Heart right ventricle (tissue), 16 donors: ENCODE results near the gene SPEG. TPM values are rescaled to one million over a fixed set of nuclear protein-coding genes. Genes with fewer than 3 reads are reported as not detected.
A peak's percentile ranks its signal among the peaks of the same experiment; 100 is the strongest.

Source experiments
- ATAC-seq, 8 donors: fragments of 200-7000 bp; cut with Tn5 transposase; one replicate each; pipeline ENCODE4 v1.9.1; 2020; ENCODE audit warnings: mild to moderate bottlenecking in 8 of 8, moderate library complexity in 8 of 8, moderate number of reproducible peaks in 1 of 8
- DNase-seq, 2 donors: peaks; one replicate each; pipeline ENCODE4 v3.0.0-alpha.2; 2020
- H3K27ac ChIP-seq, 10 donors: fragments of 200-600 bp; sonication (generic) in 2 of 10; one replicate each; pipeline versions ENCODE4 v1.5.0 to v1.8.0; 2020 to 2022; ENCODE audit warnings: mild to moderate bottlenecking in 3 of 10
- H3K27me3 ChIP-seq, 7 donors: fragments of 200-600 bp; one replicate each; pipeline ENCODE4 v1.8.0; 2021 to 2022; ENCODE audit warnings: mild to moderate bottlenecking in 2 of 7
- H3K36me3 ChIP-seq, 9 donors: fragments of 200-600 bp; sonication (generic) in 1 of 9; one replicate each; pipeline versions ENCODE4 v1.5.0 to v1.8.0; 2020 to 2022; ENCODE audit warnings: mild to moderate bottlenecking in 2 of 9
- H3K4me1 ChIP-seq, 9 donors: fragments of 200-600 bp; sonication (generic) in 1 of 9; one replicate each; pipeline versions ENCODE4 v1.5.0 to v1.8.0; 2020 to 2022; ENCODE audit warnings: mild to moderate bottlenecking in 4 of 9
- H3K4me3 ChIP-seq, 10 donors: fragments of 200-600 bp; sonication (generic) in 2 of 10; one replicate each; pipeline versions ENCODE4 v1.5.0 to v1.8.0; 2020 to 2022; ENCODE audit warnings: mild to moderate bottlenecking in 7 of 10, moderate library complexity in 2 of 10
- H3K9me3 ChIP-seq, 11 donors: fragments of 200-600 bp in 10 of 11; sonication (generic) in 2 of 11; one replicate each; pipeline versions ENCODE4 v1.5.0 to v1.8.0; 2013 to 2022; ENCODE audit warnings: mild to moderate bottlenecking in 2 of 11, control low read depth in 1 of 11, moderate library complexity in 1 of 11
- CTCF ChIP-seq, 9 donors: fragments of 200-600 bp; sonication (generic) in 2 of 9; IDR thresholded peaks; one replicate each; pipeline versions ENCODE4 v1.5.0 to v1.8.0; 2021 to 2022; ENCODE audit warnings: antibody characterized with exemption in 9 of 9, mild to moderate bottlenecking in 5 of 9, moderate library complexity in 1 of 9
- WGBS, 2 donors: extraction: QIAGEN DNeasy Blood & Tissue Kit; methylation state at CpG; one replicate each; pipeline ENCODE4 v1.1.7; 2013; ENCODE audit warnings: inconsistent platforms in 1 of 2; 5-methylcytosine and 5-hydroxymethylcytosine counted together
- intact Hi-C, 10 donors: fragments of 100-400 bp; cut with DNase I; formaldehyde crosslinking; loops; one replicate each; pipeline versions ENCODE4 v1.11.1 to v1.14.2; 2022
- polyA plus RNA-seq, 2 donors: library from polyadenylated mRNA; stranded (reverse); fragments of 200-250 nt; gene quantifications; one replicate each; pipeline ENCODE4 v1.2.3, GENCODE V29; 2013
- total RNA-seq, 10 donors: library from RNA; stranded (reverse); fragmentation: NEBNext Ultra II Directional in 3 of 10; extraction: Animal tissue kit (Norgen Biotek cat#: 25700) in 3 of 10; gene quantifications; one replicate each; pipeline versions ENCODE4 v1.2.1 to v1.2.4, GENCODE V29; 2021 to 2023
- donor health status: Arrhythmogenic right ventricular cardiomyopathy.
- donor health status: ischemic (EF 13 %, LVEDD 7.1; RV severe dilation, severe dysfunction).
- donor health status: healthy with polysubstance abuse.
- donor health status: DM: no; HTN: yes; CAD: no.
- donor health status: DM: no; HTN: no; CAD: no.
- donor health status: ischemic (EF 25% LVEDD 6.9; RV normal size, moderate dysfunction).
- donor health status: ischemic (EF 25% LVEDD 5.7; RV mildly dilated, moderate dysfunction).
- donor health status: healthy.
- donor health status: DM: yes; HTN: yes; CAD: no.
- donor health status: Ischemic cardiomyopathy.
- donor health status: ischemic (EF 35%, LVEDD 5.7; RV mildly dilated, moderate dysfunction).
- donor health status: nonischemic (EF 11% LVEDD 7.7; RV severe dilation, severe dysfunction).
- donor health status: DM: yes; HTN: yes; CAD: no.
- donor health status: PGD.
- donor health status: ischemic (EF 29% LVEDD 5.4; RV normal size, mild dysfunction).
- donor health status: nonischemic (EF 23%, LVEDD 6.1; RV moderate dilation, normal function).

The SPEG gene
- total and polyA plus RNA-seq, 12 donors, result 62.9 to 151 (median 120) TPM

- Histone ChIP-seq H3K36me3 (peaks cover 0 to 26% (median 0%) of the 10 kb centered on the region in 9 donors), H3K9me3 (no peaks in the 10 kb centered on the region), H3K4me3 (no peak overlapping the region), H3K27ac (peak overlapping the region; percentile 70 to 97 (median 85)), H3K27me3 (peaks cover 0 to 30% (median 17%) of the 10 kb centered on the region in 7 donors), H3K4me1 (peaks cover 14 to 52% (median 33%) of the 10 kb centered on the region in 9 donors)
- WGBS, 2 donors, result 52 to 55% methylated on average over 23 of the region's 23 CpGs
- intact Hi-C loops, result loop anchor here in 2 of 10 donors (2.0 to 10.0 kb wide), 3 partner anchors 18 to 50 kb away; partner anchors contain the start of gene SPEG (in 1 of the 2)
- DNase-seq (peak; percentile 52 to 64), ATAC-seq (peak; percentile 64 to 88 (median 74))
- no peak for TF ChIP-seq CTCF (IDR thresholded peaks at IDR 0.05)
Measured at GRCh38 chr2:219452361-219453317, 18.0 kb downstream of the SPEG start.

GRCh38 chr2:219453671-219454590, 19.3 kb downstream of the SPEG start:
- Histone ChIP-seq H3K36me3 (peaks cover 0 to 17% (median 0%) of the 10 kb centered on the region in 9 donors), H3K4me3 (no peak overlapping the region), H3K9me3 (no peaks in the 10 kb centered on the region), H3K27ac (peak overlapping the region; percentile 70 to 97 (median 85)), H3K27me3 (peaks cover 0 to 21% (median 6%) of the 10 kb centered on the region in 7 donors), H3K4me1 (peaks cover 14 to 56% (median 33%) of the 10 kb centered on the region in 9 donors)
- 69 to 77% methylated on average over 9 to 10 of the region's 10 CpGs for WGBS, 2 donors
- peak in 1 of 9 donors; percentile 22 for TF ChIP-seq CTCF (IDR thresholded peaks at IDR 0.05)
- peak; percentile 60 to 87 for DNase-seq
- peak; percentile 32 to 81 (median 70) for ATAC-seq
- intact Hi-C loops, result loop anchor here in 2 of 10 donors (2.0 to 10.0 kb wide), 3 partner anchors 19 to 52 kb away; partner anchors contain the start of gene SPEG (in 1 of the 2)

- no peaks in the 10 kb centered on the region for H3K9me3 ChIP-seq
- TF ChIP-seq CTCF (IDR thresholded peaks at IDR 0.05), result no peak
- no peak for ATAC-seq
- H3K36me3 ChIP-seq, result peaks cover 0 to 5% (median 0%) of the 10 kb centered on the region in 9 donors
- peak overlapping the region in 3 of 10 donors; percentile 26 to 93 (median 88) for H3K27ac ChIP-seq
- 79 to 83% methylated on average over 6 of the region's 6 CpGs for WGBS, 2 donors
- peaks cover 18 to 71% (median 39%) of the 10 kb centered on the region in 9 donors for H3K4me1 ChIP-seq
- H3K27me3 ChIP-seq, result peaks cover 0 to 21% (median 0%) of the 10 kb centered on the region in 7 donors
- H3K4me3 ChIP-seq, result no peak overlapping the region
- DNase-seq, result no peak
- intact Hi-C loops, result loop anchor here in 5 of 10 donors (5.0 to 10.0 kb wide), 2 partner anchors 51 to 77 kb away; no protein-coding TSS in a partner anchor
Measured at GRCh38 chr2:219455581-219455980, 20.9 kb downstream of the SPEG start.
